GM19328 (cell line): ENCODE measurements around the gene TMEM121.

Experiments
- ATAC-seq: cut with Tn5 transposase; IDR thresholded peaks from one replicate; pipeline ENCODE4 v1.9.1; 2021; ENCODE audit warnings: mild to moderate bottlenecking, moderate library complexity; ENCODE audit not compliant: unreplicated experiment

TMEM121 gene

GRCh38 chr14:105486974-105487448, 39.4 kb upstream of the TMEM121 start:
- ATAC-seq = no peak

GRCh38 chr14:105487449-105487985, 38.9 kb upstream of the TMEM121 start:
- no peak for ATAC-seq

- no peak for ATAC-seq
Measured at GRCh38 chr14:105487986-105488777, 38.2 kb upstream of the TMEM121 start.

- ATAC-seq = no peak
Measured at GRCh38 chr14:105488781-105489541, 37.4 kb upstream of the TMEM121 start.

GRCh38 chr14:105489542-105490266, 36.7 kb upstream of the TMEM121 start:
- ATAC-seq = no peak

- no peak for ATAC-seq
Measured at GRCh38 chr14:105490267-105490571, 36.2 kb upstream of the TMEM121 start.

- peak; percentile 66 for ATAC-seq
Measured at GRCh38 chr14:105490572-105491365, 35.6 kb upstream of the TMEM121 start, which contains the start of gene TEDC1. Gene TEDC1, plus strand, starts transcription at chr14:105491246. Its CDS starts 130 bp downstream, at chr14:105491376.

- ATAC-seq = no peak
Measured at GRCh38 chr14:105491366-105491973, 34.9 kb upstream of the TMEM121 start.

- no peak for ATAC-seq
Measured at GRCh38 chr14:105492031-105492970, 34.1 kb upstream of the TMEM121 start.

GRCh38 chr14:105492971-105493871, 33.2 kb upstream of the TMEM121 start:
- ATAC-seq = no peak

- no peak for ATAC-seq
Measured at GRCh38 chr14:105493921-105494605, 32.3 kb upstream of the TMEM121 start.

- ATAC-seq = no peak
Measured at GRCh38 chr14:105494606-105494929, 31.8 kb upstream of the TMEM121 start.

GRCh38 chr14:105495101-105495989, 31.0 kb upstream of the TMEM121 start:
- ATAC-seq = no peak

GRCh38 chr14:105495990-105496830, 30.2 kb upstream of the TMEM121 start:
- ATAC-seq = no peak

- ATAC-seq = no peak
Measured at GRCh38 chr14:105496831-105497591, 29.4 kb upstream of the TMEM121 start.
